Left lung (tissue), 10 donors: ENCODE data around the gene PTPRN2. TPM values are rescaled to one million over a fixed set of nuclear protein-coding genes. Genes with fewer than 3 reads are reported as not detected.

Experiments
- ATAC-seq: fragments of 200-7000 bp; cut with Tn5 transposase; one replicate; pipeline ENCODE4 v1.9.1; 2020; ENCODE audit warnings: moderate library complexity
- DNase-seq, 4 donors: peaks; one replicate each; pipeline ENCODE4 v3.0.0-alpha.2; 2013 to 2020
- H3K27ac ChIP-seq, 2 donors: fragments of 200-600 bp; sonication (generic) in 1 of 2; one replicate each; pipeline versions ENCODE4 v1.5.0 to v1.8.0; 2020 to 2021
- H3K27me3 ChIP-seq, 2 donors: fragments of 200-600 bp; sonication (generic) in 1 of 2; one replicate each; pipeline versions ENCODE4 v1.5.0 to v1.8.0; 2020 to 2021
- H3K36me3 ChIP-seq, 2 donors: fragments of 200-600 bp; sonication (generic) in 1 of 2; one replicate each; pipeline versions ENCODE4 v1.5.0 to v1.8.0; 2020 to 2021
- H3K4me1 ChIP-seq, 2 donors: fragments of 200-600 bp; one replicate each; pipeline ENCODE4 v1.8.0; 2021
- H3K4me3 ChIP-seq, 2 donors: fragments of 200-600 bp; sonication (generic) in 1 of 2; one replicate each; pipeline versions ENCODE4 v1.5.0 to v1.8.0; 2020 to 2021; ENCODE audit warnings: mild to moderate bottlenecking in 1 of 2
- H3K9me3 ChIP-seq, 2 donors: fragments of 200-600 bp; sonication (generic) in 1 of 2; one replicate each; pipeline versions ENCODE4 v1.5.0 to v1.8.0; 2020 to 2021
- CTCF ChIP-seq, 2 donors: fragments of 200-600 bp; sonication (generic) in 1 of 2; IDR thresholded peaks; one replicate each; pipeline versions ENCODE4 v1.5.0 to v1.8.0; 2021; ENCODE audit warnings: antibody characterized with exemption in 2 of 2
- intact Hi-C, 2 donors: fragments of 100-400 bp; cut with DNase I; formaldehyde crosslinking; loops; one replicate each; pipeline versions ENCODE4 v1.11.2 to v1.14.2; 2022
- polyA plus RNA-seq, 6 donors: library from polyadenylated mRNA; unstranded; fragments of 120-200 nt; gene quantifications; one replicate each; pipeline ENCODE4 v1.2.1, GENCODE V29; 2013; ENCODE audit not compliant: insufficient read length in 6 of 6
- total RNA-seq, 2 donors: library from RNA; stranded (reverse); fragmentation: NEBNext Ultra II Directional; extraction: Animal tissue kit (Norgen Biotek cat#: 25700); gene quantifications; one replicate each; pipeline ENCODE4 v1.2.1, GENCODE V29; 2021
- donor health status: DM: no; HTN: yes; CAD: no.
- donor health status: DM: no; HTN: no; CAD: no.

PTPRN2 gene
- total and polyA plus RNA-seq, 8 donors: 4.0 to 7.8 (median 6.8) TPM

GRCh38 chr7:158477866-158478265 lies 109.8 kb downstream of the PTPRN2 start:
- H3K27me3 ChIP-seq: peaks cover 0 to 6% of the 10 kb centered on the region in 2 donors
- no peak for TF ChIP-seq CTCF (IDR thresholded peaks at IDR 0.05)
- H3K27ac ChIP-seq: no peak overlapping the region
- no peak for ATAC-seq
- H3K9me3 ChIP-seq: no peaks in the 10 kb centered on the region
- H3K36me3 ChIP-seq: no peaks in the 10 kb centered on the region
- intact Hi-C loops: no loop called here
- H3K4me1 ChIP-seq: peaks cover 0 to 4% of the 10 kb centered on the region in 2 donors
- no peak overlapping the region for H3K4me3 ChIP-seq
- DNase-seq: no peak

GRCh38 chr7:158476331-158476932 lies 111.2 kb downstream of the PTPRN2 start:
- DNase-seq (no peak), ATAC-seq (no peak)
- Histone ChIP-seq H3K27ac (no peak overlapping the region), H3K36me3 (no peaks in the 10 kb centered on the region), H3K27me3 (peaks cover 0 to 6% of the 10 kb centered on the region in 2 donors), H3K4me1 (peaks cover 0 to 4% of the 10 kb centered on the region in 2 donors), H3K9me3 (no peaks in the 10 kb centered on the region), H3K4me3 (no peak overlapping the region)
- intact Hi-C loops: no loop called here
- no peak for TF ChIP-seq CTCF (IDR thresholded peaks at IDR 0.05)

GRCh38 chr7:158475679-158476052 lies 112.0 kb downstream of the PTPRN2 start:
- no peaks in the 10 kb centered on the region for H3K9me3 ChIP-seq
- H3K27ac ChIP-seq: no peak overlapping the region
- ATAC-seq: no peak
- TF ChIP-seq CTCF (IDR thresholded peaks at IDR 0.05): no peak
- no peaks in the 10 kb centered on the region for H3K36me3 ChIP-seq
- intact Hi-C loops: no loop called here
- peaks cover 0 to 4% of the 10 kb centered on the region in 2 donors for H3K4me1 ChIP-seq
- no peak for DNase-seq
- peaks cover 0 to 6% of the 10 kb centered on the region in 2 donors for H3K27me3 ChIP-seq
- no peak overlapping the region for H3K4me3 ChIP-seq

GRCh38 chr7:158475036-158475678 lies 112.5 kb downstream of the PTPRN2 start:
- H3K36me3 ChIP-seq: no peaks in the 10 kb centered on the region
- DNase-seq (no peak), ATAC-seq (no peak)
- no peak for TF ChIP-seq CTCF (IDR thresholded peaks at IDR 0.05)
- intact Hi-C loops: no loop called here
- H3K27ac ChIP-seq: no peak overlapping the region
- no peak overlapping the region for H3K4me3 ChIP-seq
- no peaks in the 10 kb centered on the region for H3K9me3 ChIP-seq
- H3K27me3 ChIP-seq: peaks cover 0 to 6% of the 10 kb centered on the region in 2 donors
- H3K4me1 ChIP-seq: peaks cover 0 to 4% of the 10 kb centered on the region in 2 donors

GRCh38 chr7:158474488-158474887 lies 113.1 kb downstream of the PTPRN2 start:
- peaks cover 0 to 4% of the 10 kb centered on the region in 2 donors for H3K4me1 ChIP-seq
- DNase-seq: no peak
- TF ChIP-seq CTCF (IDR thresholded peaks at IDR 0.05): no peak
- H3K36me3 ChIP-seq: no peaks in the 10 kb centered on the region
- H3K27ac ChIP-seq: no peak overlapping the region
- no peaks in the 10 kb centered on the region for H3K9me3 ChIP-seq
- H3K27me3 ChIP-seq: peaks cover 0 to 6% of the 10 kb centered on the region in 2 donors
- H3K4me3 ChIP-seq: no peak overlapping the region
- no peak for ATAC-seq
- intact Hi-C loops: no loop called here
